HCT116 (cell line): ENCODE measurements around the gene SNCAIP. TPM values are rescaled to one million over a fixed set of nuclear protein-coding genes. Genes with fewer than 3 reads are reported as not detected.

ENCODE experiments used
- ATAC-seq: fragments of 200-7000 bp; cut with Tn5 transposase; 2 replicates; pipeline ENCODE4 v1.9.1; 2020; ENCODE audit warnings: mild to moderate bottlenecking, moderate library complexity
- BruUV-seq: library from RNA; stranded (reverse); fragments of 400-500 nt; replicated peaks from 2 replicates; lab custom pipeline; 2021; lab: Mats Ljungman, UMichigan
- CTCF ChIA-PET: fragments of 300-600 bp; sonication (Branson Sonifier 250); formaldehyde crosslinking; loops from one replicate; lab custom pipeline; 2021; ENCODE audit warnings: antibody characterized with exemption; lab: Charles Lee
- POLR2A ChIA-PET: fragments of 300-600, 350-600 bp; sonication (Branson Sonifier 250); formaldehyde crosslinking; loops from one replicate; lab custom pipeline; 2021; ENCODE audit warnings: antibody characterized with exemption; lab: Charles Lee
- RAD21 ChIA-PET, 2 experiments: fragments of 300-600 bp; sonication (Branson Sonifier 250); formaldehyde crosslinking; loops; one replicate each; lab custom pipeline; 2023; ENCODE audit warnings: low total read pairs in 2 of 2; ENCODE audit not compliant: uncharacterized antibody in 2 of 2, unreplicated experiment in 2 of 2, low non-redundant PET in 1 of 2; lab: Charles Lee
- DNase-seq: peaks from one replicate; pipeline ENCODE4 v3.0.0-alpha.2; 2010; ENCODE audit warnings: low read depth, low spot score
- H2AFZ ChIP-seq: fragments of 200-600 bp; shearing (Covaris generic), sonication (generic); 2 replicates; pipeline ENCODE4 v1.6.1; 2017; ENCODE audit warnings: low read depth, mixed run types, mixed read lengths, antibody characterized with exemption, low read length; ENCODE audit not compliant: poor library complexity, severe bottlenecking
- H3K27ac ChIP-seq: 2 replicates; pipeline ENCODE4 v1.5.1; 2012; ENCODE audit warnings: low read depth, low read length
- H3K27me3 ChIP-seq: fragments of 200-600 bp; sonication (generic); 2 replicates; pipeline ENCODE4 v1.6.1; 2016; ENCODE audit warnings: mixed run types, low read length, mixed read lengths; ENCODE audit not compliant: insufficient read depth
- H3K36me3 ChIP-seq, 2 experiments: fragments of 200-500 bp in 1 of 2; fragments of 200-600 bp in 1 of 2; sonication (Bioruptor generic) in 1 of 2; sonication (generic) in 1 of 2; 2 replicates each; pipeline versions ENCODE4 v1.5.1 to v1.6.1; 2014 to 2016; ENCODE audit warnings: low read length in 2 of 2, inconsistent platforms in 1 of 2, mixed read lengths in 1 of 2, mixed run types in 1 of 2; ENCODE audit not compliant: insufficient read depth in 2 of 2, control insufficient read depth in 1 of 2
- H3K4me1 ChIP-seq, 2 experiments: fragments of 200-600 bp in 1 of 2; sonication (generic) in 1 of 2; 2 replicates each; pipeline versions ENCODE4 v1.5.1 to v1.6.1; 2012 to 2017; ENCODE audit warnings: low read length in 2 of 2, inconsistent platforms in 1 of 2, mild to moderate bottlenecking in 1 of 2, mixed read lengths in 1 of 2, mixed run types in 1 of 2, moderate library complexity in 1 of 2; ENCODE audit not compliant: insufficient read depth in 2 of 2, control insufficient read depth in 1 of 2
- H3K4me2 ChIP-seq: fragments of 200-600 bp; sonication (generic); 2 replicates; pipeline ENCODE4 v1.6.1; 2017; ENCODE audit warnings: mixed run types, low read length, mixed read lengths
- H3K4me3 ChIP-seq, 2 experiments: fragments of 200-600 bp in 1 of 2; sonication (generic) in 1 of 2; replicated peaks in 1 of 2; 2 replicates each; pipeline ENCODE4 v1.5.1; 2011 to 2016; ENCODE audit warnings: low read length in 2 of 2, control low read depth in 1 of 2, low read depth in 1 of 2, mild to moderate bottlenecking in 1 of 2, mixed read lengths in 1 of 2, mixed run types in 1 of 2
- H3K79me2 ChIP-seq: fragments of 200-600 bp; sonication (generic); 2 replicates; pipeline ENCODE4 v1.6.1; 2017; ENCODE audit warnings: mild to moderate bottlenecking, mixed run types, low read length, moderate library complexity, mixed read lengths; ENCODE audit not compliant: insufficient read depth
- H3K9ac ChIP-seq: fragments of 200-600 bp; sonication (generic); 2 replicates; pipeline ENCODE4 v1.6.1; 2016; ENCODE audit warnings: low read length, mixed read lengths
- H3K9me2 ChIP-seq: fragments of 200-600 bp; sonication (generic), shearing (Covaris generic); 2 replicates; pipeline ENCODE4 v1.6.1; 2017; ENCODE audit warnings: mixed run types, mild to moderate bottlenecking, moderate library complexity; ENCODE audit not compliant: insufficient read depth
- H3K9me3 ChIP-seq, 2 experiments: fragments of 200-500 bp in 1 of 2; fragments of 200-600 bp in 1 of 2; sonication (Bioruptor generic) in 1 of 2; sonication (generic) in 1 of 2; 2 replicates each; pipeline ENCODE4 v1.6.1; 2014 to 2017; ENCODE audit warnings: low read length in 2 of 2, mixed read lengths in 2 of 2, inconsistent platforms in 1 of 2, low read depth in 1 of 2, mild to moderate bottlenecking in 1 of 2, mixed run types in 1 of 2, moderate library complexity in 1 of 2; ENCODE audit not compliant: control insufficient read depth in 1 of 2, insufficient read depth in 1 of 2
- H4K20me1 ChIP-seq: fragments of 200-600 bp; sonication (generic), shearing (Covaris generic); 2 replicates; pipeline ENCODE4 v1.6.1; 2017; ENCODE audit warnings: mixed run types, mild to moderate bottlenecking, moderate library complexity; ENCODE audit not compliant: insufficient read depth
- ATF3 ChIP-seq: IDR thresholded peaks from 2 replicates; pipeline ENCODE4 v1.6.1; 2012
- CBX3 ChIP-seq: IDR thresholded peaks from 2 replicates; pipeline ENCODE4 v1.6.1; 2012; ENCODE audit warnings: low read depth
- CEBPB ChIP-seq: IDR thresholded peaks from 2 replicates; pipeline ENCODE4 v1.6.1; 2012; ENCODE audit warnings: low read depth
- EGR1 ChIP-seq: IDR thresholded peaks from 2 replicates; pipeline ENCODE4 v1.6.1; 2012; ENCODE audit warnings: low read depth
- ELF1 ChIP-seq: IDR thresholded peaks from 2 replicates; pipeline ENCODE4 v1.6.1; 2012; ENCODE audit warnings: low read depth, borderline replicate concordance
- EZH2 ChIP-seq: fragments of 200-600 bp; sonication (generic); IDR thresholded peaks from 2 replicates; pipeline ENCODE4 v1.6.1; 2017; ENCODE audit warnings: antibody characterized with exemption, mixed run types
- EZH2phosphoT487 ChIP-seq: fragments of 200-600 bp; IDR thresholded peaks from 2 replicates; pipeline ENCODE4 v1.6.1; 2018; ENCODE audit warnings: antibody characterized with exemption, borderline replicate concordance
- FOSL1 ChIP-seq: IDR thresholded peaks from 2 replicates; pipeline ENCODE4 v1.6.1; 2012; ENCODE audit warnings: low read depth
- JUND ChIP-seq: IDR thresholded peaks from 2 replicates; pipeline ENCODE4 v1.6.1; 2012
- POLR2A ChIP-seq: IDR thresholded peaks from 2 replicates; pipeline ENCODE4 v1.7.0; 2011; ENCODE audit warnings: borderline replicate concordance; ENCODE audit not compliant: insufficient read depth, insufficient read length; ENCODE audit errors: extremely low read depth
- POLR2AphosphoS5 ChIP-seq: IDR thresholded peaks from 2 replicates; pipeline ENCODE4 v1.6.1; 2011; ENCODE audit warnings: mild to moderate bottlenecking, low read depth, low read length, moderate library complexity
- RAD21 ChIP-seq: IDR thresholded peaks from 2 replicates; pipeline ENCODE4 v1.6.1; 2012; ENCODE audit warnings: low read depth, mild to moderate bottlenecking
- SIN3A ChIP-seq: IDR thresholded peaks from 2 replicates; pipeline ENCODE4 v1.6.1; 2012; ENCODE audit warnings: low read depth
- SRF ChIP-seq: IDR thresholded peaks from 2 replicates; pipeline ENCODE4 v1.6.1; 2012; ENCODE audit warnings: low read depth
- ZBTB33 ChIP-seq: IDR thresholded peaks from 2 replicates; pipeline ENCODE4 v1.6.1; 2011; ENCODE audit warnings: mild to moderate bottlenecking, low read length, moderate library complexity; ENCODE audit not compliant: insufficient replicate concordance; ENCODE audit errors: extremely low read depth
- ZFX ChIP-seq: fragments of 450-650 bp; IDR thresholded peaks from 2 replicates; pipeline ENCODE4 v1.6.1; 2017
- ZNF274 ChIP-seq: fragments of 200-500 bp; sonication (Bioruptor generic); IDR thresholded peaks from 2 replicates; pipeline ENCODE4 v1.6.1; 2014; ENCODE audit warnings: mild to moderate bottlenecking, low read depth, low read length, inconsistent platforms
- intact Hi-C: fragments of 100-400 bp; cut with micrococcal nuclease; formaldehyde crosslinking; loops from 2 replicates; pipeline ENCODE4 v1.10.0; 2022
- total RNA-seq: library from RNA; stranded (reverse); gene quantifications from one replicate; pipeline ENCODE4 v1.2.1, GENCODE V29; 2021; ENCODE audit not compliant: unreplicated experiment
- TF ChIP-seq, protein P1 (sequence below): IDR thresholded peaks from 2 replicates; pipeline ENCODE4 v1.6.1; 2012

The SNCAIP gene
- total RNA-seq, 1 experiment from 2014 or later = not detected

DNA sequence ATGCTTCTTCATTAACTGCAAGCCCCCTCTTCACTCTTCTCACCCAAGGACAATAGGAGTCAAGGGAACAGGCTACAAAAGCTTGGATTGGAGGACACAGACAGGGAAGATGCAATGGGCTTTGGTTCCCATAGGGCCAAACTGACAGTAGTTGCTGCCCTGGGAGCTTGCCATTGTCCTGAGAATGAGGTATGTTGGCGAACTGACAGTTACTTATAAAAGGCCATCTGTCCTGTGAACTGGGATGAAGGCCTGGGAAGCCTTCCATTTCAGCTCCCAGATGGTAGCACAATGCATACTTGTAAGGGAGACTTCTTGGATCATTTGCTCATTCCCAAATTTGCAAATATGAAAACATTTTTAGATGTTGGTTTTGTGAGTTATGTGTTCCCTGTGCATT, 88.9 kb downstream of the SNCAIP start:
- Histone ChIP-seq H3K4me2 (no peak overlapping the region), H3K9me3 (no peaks in the 10 kb centered on the region), H3K27me3 (no peaks in the 10 kb centered on the region), H3K9me2 (no peaks in the 10 kb centered on the region), H3K9ac (no peak overlapping the region), H3K79me2 (no peaks in the 10 kb centered on the region), H3K4me3 (no peak overlapping the region), H3K4me1 (no peaks in the 10 kb centered on the region), H3K36me3 (no peaks in the 10 kb centered on the region), H4K20me1 (no peaks in the 10 kb centered on the region), H2AFZ (no peak overlapping the region), H3K27ac (no peak overlapping the region)
- ChIA-PET CTCF (no interaction called here), POLR2A (no interaction called here), RAD21 (no interaction called here)
- no peak for DNase-seq
- intact Hi-C loops = no loop called here
- TF ChIP-seq EGR1 (no peak), ZBTB33 (no peak), EZH2phosphoT487 (no peak), POLR2A (no peak), ZFX (no peak), EZH2 (no peak), RAD21 (no peak), JUND (no peak), POLR2AphosphoS5 (no peak), ZNF274 (no peak), SRF (no peak), ATF3 (no peak), FOSL1 (no peak), SIN3A (no peak), ELF1 (no peak), CEBPB (no peak), CBX3 (no peak)
- TF ChIP-seq, protein P1, sequence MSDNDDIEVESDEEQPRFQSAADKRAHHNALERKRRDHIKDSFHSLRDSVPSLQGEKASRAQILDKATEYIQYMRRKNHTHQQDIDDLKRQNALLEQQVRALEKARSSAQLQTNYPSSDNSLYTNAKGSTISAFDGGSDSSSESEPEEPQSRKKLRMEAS = no peak
- no peak for ATAC-seq
- BruUV-seq = no TSS peak
